HEK293 (cell line): ENCODE results near the gene PHACTR2.

Experiments
- ZBTB1 ChIP-seq: fragments of 450-650 bp; formaldehyde crosslinking; IDR thresholded peaks from 2 replicates; pipeline ENCODE4 v1.5.1; 2016; ENCODE audit warnings: missing biosample characterization, missing genetic modification characterization
- ZNF10 ChIP-seq: fragments of 450-650 bp; formaldehyde crosslinking; IDR thresholded peaks from 2 replicates; pipeline ENCODE4 v1.5.1; 2017; ENCODE audit warnings: missing biosample characterization, missing genetic modification characterization
- ZNF670 ChIP-seq: fragments of 450-650 bp; formaldehyde crosslinking; IDR thresholded peaks from 2 replicates; pipeline ENCODE4 v1.5.1; 2016; ENCODE audit warnings: missing biosample characterization, missing genetic modification characterization, low read depth
- ZNF830 ChIP-seq: fragments of 450-650 bp; IDR thresholded peaks from 2 replicates; pipeline ENCODE4 v1.5.0; 2018; ENCODE audit warnings: missing biosample characterization, missing genetic modification characterization, low read depth, mild to moderate bottlenecking, moderate library complexity
- ZNF837 ChIP-seq: fragments of 450-650 bp; formaldehyde crosslinking; IDR thresholded peaks from 2 replicates; pipeline ENCODE4 v1.5.1; 2016; ENCODE audit warnings: missing biosample characterization, missing genetic modification characterization
- TF ChIP-seq, protein P1 (sequence below): fragments of 450-650 bp; formaldehyde crosslinking; IDR thresholded peaks from 2 replicates; pipeline ENCODE4 v1.5.1; 2016; ENCODE audit warnings: missing biosample characterization, missing genetic modification characterization

DNA sequence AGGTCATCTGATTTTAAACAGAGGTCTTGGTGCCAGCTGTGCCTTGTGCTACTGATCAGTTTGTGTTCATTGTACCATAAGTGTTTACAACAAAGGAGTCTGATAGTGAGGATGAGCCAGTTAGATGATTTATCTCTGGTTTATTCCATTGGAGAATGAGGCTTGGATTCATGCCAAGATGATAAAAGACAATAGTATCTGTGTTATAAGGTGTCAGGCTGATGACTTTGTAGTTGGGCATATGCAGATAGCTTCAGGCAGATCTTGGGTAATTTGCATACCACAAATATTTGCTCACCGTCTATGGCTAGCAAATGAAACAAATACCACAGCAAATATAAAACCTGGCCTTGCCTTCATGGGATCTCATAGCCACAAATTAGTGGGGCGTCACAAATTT, 43.3 kb upstream of the PHACTR2 start:
- TF ChIP-seq ZNF670 (no peak), ZNF837 (tag by site-specific recombination) (no peak), ZNF830 (tag by site-specific recombination) (no peak), ZNF10 (tag by site-specific recombination) (no peak), ZBTB1 (tag by site-specific recombination) (no peak)
- TF ChIP-seq, protein P1, sequence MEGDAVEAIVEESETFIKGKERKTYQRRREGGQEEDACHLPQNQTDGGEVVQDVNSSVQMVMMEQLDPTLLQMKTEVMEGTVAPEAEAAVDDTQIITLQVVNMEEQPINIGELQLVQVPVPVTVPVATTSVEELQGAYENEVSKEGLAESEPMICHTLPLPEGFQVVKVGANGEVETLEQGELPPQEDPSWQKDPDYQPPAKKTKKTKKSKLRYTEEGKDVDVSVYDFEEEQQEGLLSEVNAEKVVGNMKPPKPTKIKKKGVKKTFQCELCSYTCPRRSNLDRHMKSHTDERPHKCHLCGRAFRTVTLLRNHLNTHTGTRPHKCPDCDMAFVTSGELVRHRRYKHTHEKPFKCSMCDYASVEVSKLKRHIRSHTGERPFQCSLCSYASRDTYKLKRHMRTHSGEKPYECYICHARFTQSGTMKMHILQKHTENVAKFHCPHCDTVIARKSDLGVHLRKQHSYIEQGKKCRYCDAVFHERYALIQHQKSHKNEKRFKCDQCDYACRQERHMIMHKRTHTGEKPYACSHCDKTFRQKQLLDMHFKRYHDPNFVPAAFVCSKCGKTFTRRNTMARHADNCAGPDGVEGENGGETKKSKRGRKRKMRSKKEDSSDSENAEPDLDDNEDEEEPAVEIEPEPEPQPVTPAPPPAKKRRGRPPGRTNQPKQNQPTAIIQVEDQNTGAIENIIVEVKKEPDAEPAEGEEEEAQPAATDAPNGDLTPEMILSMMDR (tag by site-specific recombination), result no peak
